MCF 10A (cell line): Measurements from ENCODE around the gene C15orf40. TPM values are rescaled to one million over a fixed set of nuclear protein-coding genes. Genes with fewer than 3 reads are reported as not detected.
"Not testable (repeated sequence)": the region's sequence is repeated elsewhere in the genome, so short reads cannot be mapped to it uniquely, and the experiment has no call there.

Source experiments
- BruUV-seq: library from RNA; stranded (reverse); fragments of 400-500 nt; replicated peaks from 2 replicates; lab custom pipeline; 2021; lab: Mats Ljungman, UMichigan
- CTCF ChIA-PET: fragments of 300-600 bp; sonication (Branson Sonifier 250); formaldehyde crosslinking; extraction: SDS; loops from one replicate; lab custom pipeline; 2021; ENCODE audit warnings: antibody characterized with exemption, inconsistent platforms; lab: Yijun Ruan, JAX
- POLR2A ChIA-PET: fragments of 300-600, 350-650 bp; sonication (Branson Sonifier 250); formaldehyde crosslinking; extraction: SDS; loops from one replicate; lab custom pipeline; 2020; ENCODE audit warnings: antibody characterized with exemption, inconsistent platforms; lab: Yijun Ruan, JAX
- DNase-seq: peaks from one replicate; pipeline ENCODE4 v3.0.0-alpha.2; 2018; ENCODE audit not compliant: unreplicated experiment
- H3K27ac Mint-ChIP-seq: one replicate; pipeline ENCODE4 v1.8.0; 2022; ENCODE audit warnings: mild to moderate bottlenecking, low read depth, mixed read lengths; ENCODE audit not compliant: unreplicated experiment
- H3K27me3 Mint-ChIP-seq: one replicate; pipeline ENCODE4 v1.8.0; 2022; ENCODE audit warnings: mixed read lengths; ENCODE audit not compliant: insufficient read depth, unreplicated experiment
- H3K36me3 Mint-ChIP-seq: one replicate; pipeline ENCODE4 v1.8.0; 2022; ENCODE audit warnings: mild to moderate bottlenecking, moderate library complexity, mixed read lengths; ENCODE audit not compliant: insufficient read depth, unreplicated experiment
- H3K4me1 Mint-ChIP-seq: one replicate; pipeline ENCODE4 v1.8.0; 2022; ENCODE audit warnings: mixed read lengths; ENCODE audit not compliant: insufficient read depth, unreplicated experiment
- H3K4me3 Mint-ChIP-seq: one replicate; pipeline ENCODE4 v1.8.0; 2022; ENCODE audit warnings: mild to moderate bottlenecking, moderate library complexity, mixed read lengths; ENCODE audit not compliant: unreplicated experiment
- H3K9me3 Mint-ChIP-seq: one replicate; pipeline ENCODE4 v1.8.0; 2022; ENCODE audit warnings: mixed read lengths; ENCODE audit not compliant: unreplicated experiment
- CTCF ChIP-seq: fragments of 200-600 bp; IDR thresholded peaks from one replicate; pipeline ENCODE4 v1.8.0; 2022; ENCODE audit warnings: antibody characterized with exemption, mild to moderate bottlenecking; ENCODE audit not compliant: unreplicated experiment
- intact Hi-C: fragments of 100-400 bp; cut with micrococcal nuclease; formaldehyde crosslinking; loops from 2 replicates; pipeline ENCODE4 v1.14.1; 2022
- total RNA-seq: library from RNA; stranded (reverse); gene quantifications from 2 replicates; pipeline ENCODE4 v1.2.3, GENCODE V29; 2022

Gene C15orf40
- total RNA-seq, 1 experiment from 2014 or later, result 39.3 TPM

- Mint-ChIP-seq H3K4me3 (no peak overlapping the region), H3K4me1 (no peaks in the 10 kb centered on the region), H3K27me3 (no peaks in the 10 kb centered on the region), H3K27ac (no peak overlapping the region), H3K36me3 (peaks cover 48% of the 10 kb centered on the region), H3K9me3 (no peaks in the 10 kb centered on the region)
- TF ChIP-seq CTCF, result no peak
- no TSS peak for BruUV-seq
- intact Hi-C loops, result no loop called here
- DNase-seq, result no peak
- CTCF ChIA-PET, result no interaction called here
- POLR2A ChIA-PET, result no interaction called here
These were observed 24.8 kb upstream of the C15orf40 start for GRCh38 chr15:83036253-83036652.

- DNase-seq, CTCF ChIA-PET, H3K27ac Mint-ChIP-seq, H3K9me3 Mint-ChIP-seq, H3K4me1 Mint-ChIP-seq, H3K27me3 Mint-ChIP-seq, H3K4me3 Mint-ChIP-seq, BruUV-seq, intact Hi-C loops, POLR2A ChIA-PET: not testable (repeated sequence)
- peaks cover 35% of the 10 kb centered on the region for H3K36me3 Mint-ChIP-seq
These were observed 19.8 kb upstream of the C15orf40 start for GRCh38 chr15:83031234-83031633.

GRCh38 chr15:83030021-83030420 lies 18.6 kb upstream of the C15orf40 start:
- no peak overlapping the region for H3K27ac Mint-ChIP-seq
- no TSS peak for BruUV-seq

GRCh38 chr15:83018436-83018835 lies 7.0 kb upstream of the C15orf40 start:
- ChIA-PET CTCF (interaction anchor here (0.6 to 1.0 kb wide), 2 partner anchors 8 to 473 kb away, joined by 4 to 5 read pairs; no protein-coding TSS in a partner anchor), POLR2A (interaction anchor here (1.0 to 1.5 kb wide), 2 partner anchors 15 to 44 kb away, joined by 3 to 4 read pairs; no protein-coding TSS in a partner anchor)
- no peak for TF ChIP-seq CTCF
- no peak overlapping the region for H3K4me3 Mint-ChIP-seq
- peaks cover 9% of the 10 kb centered on the region for H3K4me1 Mint-ChIP-seq
- no peak for DNase-seq
- intact Hi-C loops, result no loop called here
- no peaks in the 10 kb centered on the region for H3K27me3 Mint-ChIP-seq
- H3K36me3 Mint-ChIP-seq, result peaks cover 47% of the 10 kb centered on the region
- H3K9me3 Mint-ChIP-seq, result no peaks in the 10 kb centered on the region
- H3K27ac Mint-ChIP-seq, result no peak overlapping the region
- BruUV-seq, result no TSS peak

More at GRCh38 chr15:83030021-83030420, 18.6 kb upstream of the C15orf40 start:
- POLR2A ChIA-PET, result no interaction called here
- DNase-seq, result peak; percentile 14
- no peak overlapping the region for H3K4me3 Mint-ChIP-seq
- no peak for TF ChIP-seq CTCF
- peaks cover 34% of the 10 kb centered on the region for H3K36me3 Mint-ChIP-seq
- no peaks in the 10 kb centered on the region for H3K9me3 Mint-ChIP-seq
- intact Hi-C loops, result no loop called here
- H3K27me3 Mint-ChIP-seq, result no peaks in the 10 kb centered on the region
- CTCF ChIA-PET, result interaction anchor here (0.6 kb wide), 1 partner anchor 19 kb away, joined by 3 read pairs; no protein-coding TSS in a partner anchor
- peaks cover 7% of the 10 kb centered on the region for H3K4me1 Mint-ChIP-seq
